SK-N-SH (cell line): ENCODE measurements around the gene NSL1. TPM values are rescaled to one million over a fixed set of nuclear protein-coding genes. Genes with fewer than 3 reads are reported as not detected.

ENCODE experiments used
- CTCF ChIA-PET: fragments of 300-600, 350-600 bp; formaldehyde crosslinking; extraction: SDS; loops from one replicate; lab custom pipeline; 2021; lab: Yijun Ruan, JAX
- POLR2A ChIA-PET: fragments of 350-600 bp; sonication (Branson Sonifier 250); formaldehyde crosslinking; extraction: SDS; loops from one replicate; lab custom pipeline; 2020; ENCODE audit warnings: antibody characterized with exemption, inconsistent platforms; lab: Yijun Ruan, JAX
- DNase-seq: peaks from one replicate; pipeline ENCODE4 v3.0.0; 2012
- H2AFZ ChIP-seq: fragments of 200-600 bp; sonication (generic); 2 replicates; pipeline ENCODE4 v1.8.1; 2016; ENCODE audit warnings: antibody characterized with exemption, mild to moderate bottlenecking, low read depth
- H3F3A ChIP-seq: fragments of 200-600 bp; sonication (generic); replicated peaks from 2 replicates; pipeline ENCODE3; 2016; ENCODE audit warnings: antibody characterized with exemption, mild to moderate bottlenecking; ENCODE audit not compliant: insufficient read depth
- H3K27ac ChIP-seq, 2 experiments: fragments of 200-500 bp in 1 of 2; fragments of 200-600 bp in 1 of 2; sonication (Bioruptor generic) in 1 of 2; sonication (generic), shearing (Covaris generic) in 1 of 2; 2 replicates each; pipeline versions ENCODE4 v1.5.1 to v1.6.1; 2014 to 2016; ENCODE audit warnings: low read depth in 2 of 2, inconsistent platforms in 1 of 2, low read length in 1 of 2, mild to moderate bottlenecking in 1 of 2, mixed read lengths in 1 of 2
- H3K27me3 ChIP-seq: fragments of 200-600 bp; sonication (generic), shearing (Covaris generic); 2 replicates; pipeline ENCODE4 v1.6.1; 2016; ENCODE audit warnings: mixed run types; ENCODE audit not compliant: insufficient read depth
- H3K36me3 ChIP-seq, 2 experiments: fragments of 200-500 bp in 1 of 2; fragments of 200-600 bp in 1 of 2; sonication (Bioruptor generic) in 1 of 2; sonication (generic) in 1 of 2; replicated peaks in 1 of 2; 2 replicates each; pipeline versions ENCODE3 to v1.5.1; 2014 to 2016; ENCODE audit warnings: low read length in 1 of 2, mild to moderate bottlenecking in 1 of 2; ENCODE audit not compliant: insufficient read depth in 2 of 2, control insufficient read depth in 1 of 2
- H3K4me1 ChIP-seq, 2 experiments: fragments of 200-500 bp in 1 of 2; fragments of 200-600 bp in 1 of 2; sonication (Bioruptor generic) in 1 of 2; sonication (generic), shearing (Covaris generic) in 1 of 2; 2 replicates each; pipeline versions ENCODE4 v1.5.1 to v1.6.1; 2014 to 2016; ENCODE audit warnings: low read depth in 1 of 2, low read length in 1 of 2, mixed run types in 1 of 2; ENCODE audit not compliant: insufficient read depth in 2 of 2, control insufficient read depth in 1 of 2
- H3K4me2 ChIP-seq: fragments of 200-600 bp; sonication (generic), shearing (Covaris generic); 2 replicates; pipeline ENCODE4 v1.6.1; 2017; ENCODE audit warnings: mixed run types
- H3K4me3 ChIP-seq, 2 experiments: fragments of 200-500 bp in 1 of 2; fragments of 200-600 bp in 1 of 2; sonication (Bioruptor generic) in 1 of 2; sonication (generic), shearing (Covaris generic) in 1 of 2; 2 replicates each; pipeline versions ENCODE4 v1.5.1 to v1.8.1; 2014 to 2016; ENCODE audit warnings: low read depth in 2 of 2, inconsistent platforms in 1 of 2, low read length in 1 of 2, mild to moderate bottlenecking in 1 of 2, mixed read lengths in 1 of 2, moderate library complexity in 1 of 2
- H3K79me2 ChIP-seq: fragments of 200-600 bp; sonication (generic); 2 replicates; pipeline ENCODE4 v1.8.1; 2017; ENCODE audit warnings: mild to moderate bottlenecking; ENCODE audit not compliant: insufficient read depth
- H3K9ac ChIP-seq: fragments of 200-600 bp; sonication (generic); 2 replicates; pipeline ENCODE4 v1.6.1; 2017; ENCODE audit warnings: mixed run types
- H3K9me2 ChIP-seq: fragments of 200-600 bp; sonication (generic); 2 replicates; pipeline ENCODE4 v1.6.1; 2017; ENCODE audit warnings: mixed run types
- H3K9me3 ChIP-seq: fragments of 200-600 bp; sonication (generic); 2 replicates; pipeline ENCODE4 v1.6.1; 2017; ENCODE audit warnings: mixed run types, mild to moderate bottlenecking, moderate library complexity
- H4K20me1 ChIP-seq: fragments of 200-600 bp; sonication (generic); 2 replicates; pipeline ENCODE4 v1.6.1; 2017; ENCODE audit warnings: mild to moderate bottlenecking, mixed run types; ENCODE audit not compliant: insufficient read depth
- CHD2 ChIP-seq: fragments of 150-350 bp; IDR thresholded peaks from 2 replicates; pipeline ENCODE4 v1.6.1; 2018; ENCODE audit warnings: low read length; ENCODE audit not compliant: partially characterized antibody
- ELF1 ChIP-seq: IDR thresholded peaks from 2 replicates; pipeline ENCODE4 v1.4.0; 2012
- FOSL2 ChIP-seq: IDR thresholded peaks from 2 replicates; pipeline ENCODE4 v1.4.0; 2012; ENCODE audit warnings: low read depth, mild to moderate bottlenecking, moderate library complexity, borderline replicate concordance
- FOXM1 ChIP-seq: IDR thresholded peaks from 2 replicates; pipeline ENCODE4 v1.4.0; 2012; ENCODE audit warnings: low read depth, mild to moderate bottlenecking
- GATA2 ChIP-seq: sonication (generic); formaldehyde crosslinking; IDR thresholded peaks from 2 replicates; pipeline ENCODE4 v1.5.0; 2020; ENCODE audit warnings: mild to moderate bottlenecking, missing genetic modification reagents
- NFIC ChIP-seq: IDR thresholded peaks from 2 replicates; pipeline ENCODE4 v1.4.0; 2012; ENCODE audit warnings: borderline replicate concordance
- NRF1 ChIP-seq: IDR thresholded peaks from 2 replicates; pipeline ENCODE4 v1.6.1; 2012; ENCODE audit warnings: low read depth, mild to moderate bottlenecking, low read length
- RFX5 ChIP-seq: IDR thresholded peaks from 2 replicates; pipeline ENCODE4 v1.6.1; 2012; ENCODE audit warnings: mild to moderate bottlenecking, improper control_type of control experiment, low read length
- TAF1 ChIP-seq: IDR thresholded peaks from 2 replicates; pipeline ENCODE4 v1.6.1; 2012; ENCODE audit warnings: low read depth, mild to moderate bottlenecking, low read length, moderate library complexity, borderline replicate concordance
- TCF12 ChIP-seq: IDR thresholded peaks from 2 replicates; pipeline ENCODE4 v1.4.0; 2012
- TEAD4 ChIP-seq: IDR thresholded peaks from 2 replicates; pipeline ENCODE4 v1.4.0; 2012; ENCODE audit warnings: mild to moderate bottlenecking, borderline replicate concordance; ENCODE audit not compliant: insufficient read depth
- YY1 ChIP-seq: IDR thresholded peaks from 2 replicates; pipeline ENCODE4 v1.4.0; 2012; ENCODE audit warnings: low read depth, mild to moderate bottlenecking
- WGBS: methylation state at CpG from one replicate; pipeline ENCODE4 v1.1.6; 2017; ENCODE audit warnings: low lambda C conversion rate; 5-methylcytosine and 5-hydroxymethylcytosine counted together
- polyA plus RNA-seq, 3 experiments: library from polyadenylated mRNA; depleted of rRNA; stranded (reverse); fragments of >200 nt; gene quantifications; 2 replicates each; pipeline ENCODE4 v1.2.3, GENCODE V29; 2012
- TF ChIP-seq, protein P1 (sequence below): IDR thresholded peaks from 2 replicates; pipeline ENCODE4 v1.6.1; 2012; ENCODE audit warnings: mild to moderate bottlenecking, low read depth, low read length, moderate library complexity
- TF ChIP-seq, protein P2 (sequence below): IDR thresholded peaks from 2 replicates; pipeline ENCODE4; 2012
- TF ChIP-seq, protein P3 (sequence below): IDR thresholded peaks from 2 replicates; pipeline ENCODE4 v1.4.0; 2012; ENCODE audit warnings: low read depth

The NSL1 gene
- polyA plus RNA-seq, 1 of the 3 experiments (the other 2 are of a cell fraction) = 22.5 TPM

DNA sequence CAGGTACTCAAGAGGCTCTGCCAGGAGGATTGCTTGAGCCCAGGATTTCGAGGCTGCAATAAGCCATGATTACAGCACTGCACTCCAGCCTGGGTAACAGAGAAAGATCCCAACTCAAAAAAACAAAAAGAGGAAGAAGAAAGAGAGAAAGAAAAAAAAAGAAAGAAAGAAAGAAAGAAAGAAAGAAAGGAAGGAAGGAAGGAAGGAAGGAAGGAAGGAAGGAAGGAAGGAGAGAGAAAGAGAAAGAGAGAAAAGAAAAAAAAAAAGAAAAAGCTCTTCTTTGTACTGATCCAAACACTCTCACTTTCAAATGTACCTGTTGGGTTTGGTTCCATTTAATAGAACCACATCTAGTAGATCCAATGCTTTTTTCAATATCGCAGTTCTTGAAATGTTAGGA lies 103.8 kb downstream of the NSL1 start (continued):
- no peak for TF ChIP-seq TCF12

DNA sequence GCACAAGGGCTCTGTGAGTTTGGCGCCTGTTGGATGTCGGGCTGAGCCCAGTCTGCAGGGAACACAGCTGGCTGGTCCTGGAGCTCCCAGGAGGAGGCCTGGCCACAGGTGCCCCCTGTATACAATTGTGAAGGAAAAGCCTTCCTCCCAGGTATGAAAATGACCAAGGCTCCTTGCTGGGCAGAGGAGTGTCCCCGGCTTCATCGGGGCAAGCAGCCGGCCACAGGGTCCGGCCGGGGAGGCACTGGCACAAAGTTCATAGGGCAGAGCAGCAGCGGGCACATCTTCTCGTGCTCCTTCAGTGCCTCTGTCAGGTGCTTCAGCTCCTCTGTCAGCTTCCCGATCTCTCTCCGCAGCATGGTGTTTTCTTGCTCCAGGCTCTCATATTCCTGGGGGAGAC lies 105.0 kb downstream of the NSL1 start:
- no peaks in the 10 kb centered on the region for H4K20me1 ChIP-seq
- no peaks in the 10 kb centered on the region for H3F3A ChIP-seq
- no peaks in the 10 kb centered on the region for H3K9me3 ChIP-seq
- POLR2A ChIA-PET = no interaction called here
- no peaks in the 10 kb centered on the region for H3K9me2 ChIP-seq
- no peak for TF ChIP-seq RFX5
- no peak for TF ChIP-seq TEAD4
- TF ChIP-seq TCF12 = no peak
- TF ChIP-seq, protein P1, sequence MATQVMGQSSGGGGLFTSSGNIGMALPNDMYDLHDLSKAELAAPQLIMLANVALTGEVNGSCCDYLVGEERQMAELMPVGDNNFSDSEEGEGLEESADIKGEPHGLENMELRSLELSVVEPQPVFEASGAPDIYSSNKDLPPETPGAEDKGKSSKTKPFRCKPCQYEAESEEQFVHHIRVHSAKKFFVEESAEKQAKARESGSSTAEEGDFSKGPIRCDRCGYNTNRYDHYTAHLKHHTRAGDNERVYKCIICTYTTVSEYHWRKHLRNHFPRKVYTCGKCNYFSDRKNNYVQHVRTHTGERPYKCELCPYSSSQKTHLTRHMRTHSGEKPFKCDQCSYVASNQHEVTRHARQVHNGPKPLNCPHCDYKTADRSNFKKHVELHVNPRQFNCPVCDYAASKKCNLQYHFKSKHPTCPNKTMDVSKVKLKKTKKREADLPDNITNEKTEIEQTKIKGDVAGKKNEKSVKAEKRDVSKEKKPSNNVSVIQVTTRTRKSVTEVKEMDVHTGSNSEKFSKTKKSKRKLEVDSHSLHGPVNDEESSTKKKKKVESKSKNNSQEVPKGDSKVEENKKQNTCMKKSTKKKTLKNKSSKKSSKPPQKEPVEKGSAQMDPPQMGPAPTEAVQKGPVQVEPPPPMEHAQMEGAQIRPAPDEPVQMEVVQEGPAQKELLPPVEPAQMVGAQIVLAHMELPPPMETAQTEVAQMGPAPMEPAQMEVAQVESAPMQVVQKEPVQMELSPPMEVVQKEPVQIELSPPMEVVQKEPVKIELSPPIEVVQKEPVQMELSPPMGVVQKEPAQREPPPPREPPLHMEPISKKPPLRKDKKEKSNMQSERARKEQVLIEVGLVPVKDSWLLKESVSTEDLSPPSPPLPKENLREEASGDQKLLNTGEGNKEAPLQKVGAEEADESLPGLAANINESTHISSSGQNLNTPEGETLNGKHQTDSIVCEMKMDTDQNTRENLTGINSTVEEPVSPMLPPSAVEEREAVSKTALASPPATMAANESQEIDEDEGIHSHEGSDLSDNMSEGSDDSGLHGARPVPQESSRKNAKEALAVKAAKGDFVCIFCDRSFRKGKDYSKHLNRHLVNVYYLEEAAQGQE = no peak
- no peak for TF ChIP-seq YY1
- TF ChIP-seq CHD2 = no peak
- TF ChIP-seq, protein P2, sequence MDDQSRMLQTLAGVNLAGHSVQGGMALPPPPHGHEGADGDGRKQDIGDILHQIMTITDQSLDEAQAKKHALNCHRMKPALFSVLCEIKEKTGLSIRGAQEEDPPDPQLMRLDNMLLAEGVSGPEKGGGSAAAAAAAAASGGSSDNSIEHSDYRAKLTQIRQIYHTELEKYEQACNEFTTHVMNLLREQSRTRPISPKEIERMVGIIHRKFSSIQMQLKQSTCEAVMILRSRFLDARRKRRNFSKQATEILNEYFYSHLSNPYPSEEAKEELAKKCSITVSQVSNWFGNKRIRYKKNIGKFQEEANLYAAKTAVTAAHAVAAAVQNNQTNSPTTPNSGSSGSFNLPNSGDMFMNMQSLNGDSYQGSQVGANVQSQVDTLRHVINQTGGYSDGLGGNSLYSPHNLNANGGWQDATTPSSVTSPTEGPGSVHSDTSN = no peak
- TF ChIP-seq TAF1 = no peak
- TF ChIP-seq FOSL2 = no peak
- TF ChIP-seq, protein P3, sequence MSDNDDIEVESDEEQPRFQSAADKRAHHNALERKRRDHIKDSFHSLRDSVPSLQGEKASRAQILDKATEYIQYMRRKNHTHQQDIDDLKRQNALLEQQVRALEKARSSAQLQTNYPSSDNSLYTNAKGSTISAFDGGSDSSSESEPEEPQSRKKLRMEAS = no peak
- no peak for TF ChIP-seq NRF1
- TF ChIP-seq FOXM1 = no peak
- no peak for TF ChIP-seq NFIC
- TF ChIP-seq GATA2 (CRISPR knock-in tag) = no peak
- no peak for TF ChIP-seq ELF1
- TF ChIP-seq, all 33 proteins: peak for 0
- no peak overlapping the region for H3K9ac ChIP-seq
- H3K27ac ChIP-seq = no peak overlapping the region
- no peaks in the 10 kb centered on the region for H3K4me1 ChIP-seq
- H3K4me2 ChIP-seq = no peak overlapping the region
- CTCF ChIA-PET = no interaction called here
- H3K79me2 ChIP-seq = no peaks in the 10 kb centered on the region
- no peak overlapping the region for H2AFZ ChIP-seq
- no peak overlapping the region for H3K4me3 ChIP-seq
- DNase-seq = no peak
- WGBS = 81% methylated on average over 2 of the region's 11 CpGs
- no peaks in the 10 kb centered on the region; the same call in 1 of the 2 replicates for H3K27me3 ChIP-seq
- no peaks in the 10 kb centered on the region for H3K36me3 ChIP-seq
